GM19372 (cell line): ENCODE data around the gene RARB.

Source experiments
- ATAC-seq: cut with Tn5 transposase; IDR thresholded peaks from one replicate; pipeline ENCODE4 v1.9.1; 2021; ENCODE audit warnings: mild to moderate bottlenecking, low read depth, moderate library complexity; ENCODE audit not compliant: unreplicated experiment

RARB gene

GRCh38 chr3:25427942-25428788, at the start of gene RARB:
TSS of gene RARB (plus strand) at chr3:25428263. CDS start at chr3:25428732, 469 bp downstream.
- no peak for ATAC-seq

GRCh38 chr3:25378786-25379311, 49.2 kb upstream of the RARB start:
- ATAC-seq, result no peak

- ATAC-seq, result no peak
Measured at GRCh38 chr3:25380222-25380739, 47.8 kb upstream of the RARB start.

- no peak for ATAC-seq
Measured at GRCh38 chr3:25381083-25381482, 47.0 kb upstream of the RARB start.

GRCh38 chr3:25384471-25384870, 43.6 kb upstream of the RARB start:
- ATAC-seq, result no peak

GRCh38 chr3:25385807-25386460, 42.1 kb upstream of the RARB start:
- ATAC-seq, result no peak

GRCh38 chr3:25386686-25387255, 41.3 kb upstream of the RARB start:
- ATAC-seq, result no peak

DNA sequence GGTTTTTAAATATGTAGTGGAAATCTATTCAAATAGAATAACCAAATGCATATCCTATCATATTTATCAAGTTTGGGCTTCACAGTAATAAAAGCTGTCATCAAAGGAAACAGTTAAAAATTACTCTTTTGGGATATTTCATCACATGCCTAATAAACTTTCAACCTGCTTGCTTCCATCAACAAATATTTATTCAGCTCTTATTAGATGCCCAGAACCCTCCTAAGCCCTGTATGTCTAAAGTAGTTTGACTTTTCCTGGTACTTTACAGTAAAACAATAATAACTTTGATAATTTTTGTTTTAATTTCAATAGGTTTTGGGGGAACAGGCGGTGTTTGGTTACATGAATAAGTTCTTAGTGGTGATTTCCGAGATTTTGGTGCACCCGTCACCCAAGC, 37.5 kb upstream of the RARB start:
- no peak for ATAC-seq

GRCh38 chr3:25396251-25396650, 31.8 kb upstream of the RARB start:
- no peak for ATAC-seq

DNA sequence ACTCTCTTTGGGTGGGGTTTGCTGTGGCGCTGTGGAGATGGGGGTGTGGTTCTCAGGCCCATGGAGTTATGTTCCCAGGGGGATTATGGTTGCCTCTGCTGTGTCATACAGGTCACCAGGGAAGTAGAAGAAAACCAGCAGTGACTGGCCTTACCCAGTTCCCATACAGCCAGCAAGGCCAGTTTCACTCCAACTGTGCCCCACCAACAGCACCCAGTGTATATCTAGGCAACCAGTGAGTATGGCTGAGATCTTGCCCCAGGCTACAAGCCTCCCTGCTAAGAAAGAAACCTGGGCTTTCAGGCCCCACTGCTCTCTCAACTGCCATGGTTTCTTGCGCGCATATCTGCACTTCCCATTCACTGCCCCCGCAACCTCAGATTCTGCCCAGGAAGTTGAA, 31.4 kb upstream of the RARB start:
- no peak for ATAC-seq

- no peak for ATAC-seq
Measured at GRCh38 chr3:25397150-25397549, 30.9 kb upstream of the RARB start.

DNA sequence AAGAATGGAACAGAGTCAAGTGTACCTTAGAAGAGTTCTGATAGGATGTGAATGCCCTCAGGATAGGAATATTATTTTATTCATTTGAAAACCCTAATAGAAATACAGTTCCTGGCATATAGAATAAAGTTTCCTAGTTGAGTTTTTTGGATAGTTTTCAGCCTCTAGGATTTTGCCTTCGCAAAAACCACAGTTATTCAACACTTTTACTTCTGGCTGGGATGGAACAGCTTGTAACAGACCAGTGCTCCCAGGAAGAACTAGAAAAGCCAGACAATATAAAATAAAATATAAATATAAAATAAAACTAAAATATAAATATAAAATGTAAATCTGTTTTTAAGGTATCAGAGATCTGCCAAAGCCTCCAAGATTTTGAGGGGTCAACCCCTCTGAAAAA, 27.5 kb upstream of the RARB start:
- no peak for ATAC-seq

GRCh38 chr3:25403968-25404367, 24.1 kb upstream of the RARB start:
- ATAC-seq, result no peak

DNA sequence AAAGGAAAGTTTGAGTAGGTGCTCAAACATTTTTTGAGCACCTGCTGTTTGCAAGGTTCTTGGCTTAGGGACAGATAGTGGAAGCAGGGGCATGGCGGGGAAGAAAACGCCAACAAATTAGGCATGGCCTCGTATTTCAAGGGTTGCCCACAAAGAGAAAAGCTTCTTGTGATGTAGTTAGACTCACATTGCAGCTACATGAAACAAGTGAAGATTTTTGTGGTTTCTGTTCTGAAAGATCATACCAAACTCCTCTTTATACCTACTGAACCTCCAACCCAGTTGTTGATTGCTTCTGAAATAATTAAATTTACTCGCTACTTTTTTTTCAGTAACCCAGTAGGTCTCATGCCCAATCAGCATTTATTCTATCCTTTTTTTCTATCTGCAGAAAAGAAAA, 23.5 kb upstream of the RARB start:
- ATAC-seq, result no peak

- ATAC-seq, result no peak
Measured at GRCh38 chr3:25405335-25405734, 22.7 kb upstream of the RARB start.

DNA sequence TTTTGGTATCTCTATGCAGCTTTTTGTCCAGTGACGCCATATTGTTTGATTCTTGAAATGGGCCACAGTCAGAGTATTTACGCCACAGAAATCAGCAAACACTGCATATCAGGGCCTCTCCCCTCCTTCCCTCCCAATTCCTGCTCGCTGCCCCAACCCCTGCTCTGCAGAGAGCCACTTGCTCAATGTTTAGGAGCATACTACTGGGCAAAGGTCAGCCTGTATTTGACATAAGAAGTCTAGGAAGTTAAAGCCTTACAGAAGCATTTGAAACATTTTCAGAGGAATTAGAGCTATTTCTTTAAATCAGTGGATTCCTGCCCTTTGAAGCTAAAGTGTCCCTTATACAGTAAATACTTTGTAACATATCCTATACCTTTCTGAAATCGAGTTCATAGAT, 17.4 kb upstream of the RARB start:
- ATAC-seq, result no peak

DNA sequence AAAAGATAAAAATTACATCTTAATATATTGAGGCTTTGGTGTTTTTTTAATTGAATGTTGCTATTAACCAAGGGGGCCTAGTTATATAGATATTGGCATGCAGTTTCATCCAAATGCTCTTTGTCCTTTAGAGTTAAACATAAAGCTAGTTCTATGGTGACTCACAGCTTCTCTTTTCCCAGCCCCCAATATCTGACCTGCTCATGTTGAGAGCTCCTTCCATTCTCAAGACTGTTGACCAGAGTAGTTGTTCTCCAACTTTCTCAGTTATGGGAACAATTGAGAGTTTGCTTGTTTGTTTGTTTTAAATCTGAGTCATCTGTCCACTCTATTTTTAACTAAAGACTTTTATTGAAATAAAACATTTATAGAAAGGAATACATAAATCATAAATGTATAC, 15.8 kb upstream of the RARB start:
- ATAC-seq, result no peak

DNA sequence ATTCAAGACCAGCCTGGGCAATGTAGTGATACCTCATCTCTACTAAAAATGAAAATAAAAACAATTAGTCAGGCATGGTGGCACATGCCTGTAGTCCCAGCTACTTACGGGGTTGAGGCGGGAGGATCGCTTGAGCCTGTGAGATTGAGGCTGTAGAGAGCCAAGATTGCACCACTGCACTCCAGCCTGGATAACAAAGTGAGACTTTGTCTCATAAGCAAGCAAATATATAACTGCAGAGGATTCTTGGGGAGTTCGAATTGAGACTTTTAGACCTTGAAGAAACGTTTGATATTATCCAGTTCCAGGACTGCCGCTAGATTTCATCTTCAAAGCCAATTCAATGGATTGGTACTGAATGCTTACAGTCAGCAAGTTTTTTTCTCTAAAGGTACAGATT, 11.9 kb upstream of the RARB start:
- no peak for ATAC-seq

DNA sequence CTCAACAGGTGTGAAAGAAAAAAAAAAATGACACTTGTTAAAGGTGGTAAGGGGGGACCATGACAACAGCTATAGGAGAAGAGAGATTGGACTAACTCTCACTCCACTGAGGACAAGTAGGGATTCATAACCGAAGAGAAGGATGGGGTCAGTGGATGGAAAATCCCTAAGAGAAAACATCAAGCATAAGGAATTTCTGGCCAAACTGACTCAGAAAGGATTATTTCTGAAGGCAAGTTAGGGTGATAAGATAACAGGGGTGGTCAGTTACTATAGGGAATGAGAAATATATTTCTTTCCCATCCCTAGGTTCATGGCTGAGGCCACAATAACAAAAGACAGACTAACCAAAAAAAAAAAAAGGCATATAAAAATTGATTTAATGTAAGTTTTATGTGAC, 9.5 kb upstream of the RARB start:
- no peak for ATAC-seq

DNA sequence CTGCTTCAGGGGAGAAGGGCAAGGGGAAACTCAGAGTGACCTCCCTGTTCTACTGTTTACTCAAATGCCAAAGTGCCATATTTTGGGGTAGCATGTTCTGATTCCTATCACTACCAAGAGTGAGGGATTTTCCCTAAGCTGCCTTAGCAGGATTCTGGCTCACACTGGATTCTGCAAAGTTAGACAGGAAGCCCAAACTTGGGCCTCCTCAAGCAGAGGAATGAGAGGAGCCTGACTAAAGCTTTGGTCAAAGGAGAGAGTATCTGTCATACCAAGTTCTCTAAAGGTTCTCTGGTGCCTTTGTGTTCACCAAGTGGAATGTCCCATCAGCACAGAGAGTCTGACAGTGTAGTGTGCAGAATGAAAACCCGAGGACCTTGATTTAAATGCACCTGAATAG, 8.8 kb upstream of the RARB start:
- ATAC-seq, result no peak

- no peak for ATAC-seq
Measured at GRCh38 chr3:25420147-25420546, 7.9 kb upstream of the RARB start.
